Measurements from ENCODE around the gene CLECL1.

GRCh38 chr12:9724023-9724422 lies 8.9 kb downstream of the CLECL1 start:
- TF ChIP-seq CTCF (IDR thresholded peaks at IDR 0.05) (no peak), POLR2A (IDR thresholded peaks at IDR 0.05) (no peak)
